DOHH2 (cell line): ENCODE results near the gene TGFBRAP1.

Experiments
- H3F3A ChIP-seq: fragments of 200-600 bp; sonication (generic), shearing (Covaris generic); 2 replicates; pipeline ENCODE4 v1.6.0; 2016; ENCODE audit warnings: antibody characterized with exemption, mild to moderate bottlenecking; ENCODE audit not compliant: control insufficient read depth, insufficient read depth
- H3K27ac ChIP-seq: fragments of 200-600 bp; sonication (generic); 2 replicates; pipeline ENCODE4 v1.5.1; 2014; ENCODE audit warnings: low read depth, mild to moderate bottlenecking, low read length, moderate library complexity
- H3K27me3 ChIP-seq: fragments of 200-600 bp; sonication (generic); 2 replicates; pipeline ENCODE4 v1.6.1; 2014; ENCODE audit warnings: mild to moderate bottlenecking, low read length, mixed read lengths; ENCODE audit not compliant: control insufficient read depth
- H3K36me3 ChIP-seq: fragments of 200-600 bp; sonication (generic); 2 replicates; pipeline ENCODE4 v1.6.1; 2014; ENCODE audit warnings: mild to moderate bottlenecking, low read length, moderate library complexity, mixed read lengths; ENCODE audit not compliant: control insufficient read depth
- H3K4me1 ChIP-seq: fragments of 200-600 bp; sonication (generic); 2 replicates; pipeline ENCODE4 v1.6.1; 2014; ENCODE audit warnings: mild to moderate bottlenecking, low read length, mixed read lengths; ENCODE audit not compliant: control insufficient read depth
- H3K4me2 ChIP-seq: fragments of 200-600 bp; sonication (generic); 2 replicates; pipeline ENCODE4 v1.6.0; 2014; ENCODE audit warnings: mild to moderate bottlenecking, low read length, moderate library complexity
- H3K4me3 ChIP-seq: fragments of 200-600 bp; sonication (generic); 2 replicates; pipeline ENCODE4 v1.5.1; 2014; ENCODE audit warnings: mild to moderate bottlenecking, low read length, mixed read lengths
- H3K79me2 ChIP-seq: fragments of 200-600 bp; sonication (generic); 2 replicates; pipeline ENCODE4 v1.6.1; 2014; ENCODE audit warnings: mild to moderate bottlenecking, low read length, mixed read lengths; ENCODE audit not compliant: control insufficient read depth
- H3K9me2 ChIP-seq: fragments of 200-600 bp; sonication (generic); replicated peaks from 2 replicates; pipeline ENCODE4 v1.6.1; 2014; ENCODE audit warnings: mild to moderate bottlenecking, low read length, mixed read lengths; ENCODE audit not compliant: control insufficient read depth
- H3K9me3 ChIP-seq: fragments of 200-600 bp; sonication (generic); 2 replicates; pipeline ENCODE4 v1.6.1; 2014; ENCODE audit warnings: antibody characterized with exemption, low read length, mixed read lengths; ENCODE audit not compliant: control insufficient read depth, insufficient read depth
- H4K20me1 ChIP-seq: fragments of 200-600 bp; sonication (generic); 2 replicates; pipeline ENCODE4 v1.6.0; 2014; ENCODE audit warnings: low read depth, mild to moderate bottlenecking, antibody characterized with exemption, low read length, moderate library complexity; ENCODE audit not compliant: control insufficient read depth, insufficient read depth
- EZH2phosphoT487 ChIP-seq: fragments of 200-600 bp; sonication (generic); IDR thresholded peaks from 2 replicates; pipeline ENCODE4 v1.6.1; 2017; ENCODE audit warnings: borderline replicate concordance, mild to moderate bottlenecking, antibody characterized with exemption, low read length, moderate library complexity, mixed read lengths
- TF ChIP-seq, protein P1 (sequence below): fragments of 200-600 bp; sonication (generic); IDR thresholded peaks from one replicate; pipeline ENCODE4 v1.5.1; 2014; ENCODE audit warnings: antibody characterized with exemption, mild to moderate bottlenecking, low read depth, low read length; ENCODE audit not compliant: poor library complexity, severe bottlenecking

TGFBRAP1 gene

GRCh38 chr2:105334211-105334610, 4.7 kb upstream of the TGFBRAP1 start:
- Histone ChIP-seq H4K20me1 (no peaks in the 10 kb centered on the region; the same call in 1 of the 2 replicates), H3K36me3 (peaks cover 18% of the 10 kb centered on the region), H3K9me3 (no peaks in the 10 kb centered on the region), H3K4me2 (no peak overlapping the region), H3K27me3 (no peaks in the 10 kb centered on the region), H3F3A (peaks cover 10% of the 10 kb centered on the region), H3K9me2 (no peaks in the 10 kb centered on the region), H3K4me1 (peaks cover 31% of the 10 kb centered on the region), H3K79me2 (peaks cover 49% of the 10 kb centered on the region), H3K27ac (no peak overlapping the region), H3K4me3 (no peak overlapping the region)
- TF ChIP-seq, protein P1, sequence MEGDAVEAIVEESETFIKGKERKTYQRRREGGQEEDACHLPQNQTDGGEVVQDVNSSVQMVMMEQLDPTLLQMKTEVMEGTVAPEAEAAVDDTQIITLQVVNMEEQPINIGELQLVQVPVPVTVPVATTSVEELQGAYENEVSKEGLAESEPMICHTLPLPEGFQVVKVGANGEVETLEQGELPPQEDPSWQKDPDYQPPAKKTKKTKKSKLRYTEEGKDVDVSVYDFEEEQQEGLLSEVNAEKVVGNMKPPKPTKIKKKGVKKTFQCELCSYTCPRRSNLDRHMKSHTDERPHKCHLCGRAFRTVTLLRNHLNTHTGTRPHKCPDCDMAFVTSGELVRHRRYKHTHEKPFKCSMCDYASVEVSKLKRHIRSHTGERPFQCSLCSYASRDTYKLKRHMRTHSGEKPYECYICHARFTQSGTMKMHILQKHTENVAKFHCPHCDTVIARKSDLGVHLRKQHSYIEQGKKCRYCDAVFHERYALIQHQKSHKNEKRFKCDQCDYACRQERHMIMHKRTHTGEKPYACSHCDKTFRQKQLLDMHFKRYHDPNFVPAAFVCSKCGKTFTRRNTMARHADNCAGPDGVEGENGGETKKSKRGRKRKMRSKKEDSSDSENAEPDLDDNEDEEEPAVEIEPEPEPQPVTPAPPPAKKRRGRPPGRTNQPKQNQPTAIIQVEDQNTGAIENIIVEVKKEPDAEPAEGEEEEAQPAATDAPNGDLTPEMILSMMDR = no peak
- no peak for TF ChIP-seq EZH2phosphoT487

GRCh38 chr2:105330681-105331375, 1.3 kb upstream of the TGFBRAP1 start:
- peaks cover 31% of the 10 kb centered on the region for H3K4me1 ChIP-seq
- H3K36me3 ChIP-seq = peaks cover 38% of the 10 kb centered on the region
- peaks cover 50% of the 10 kb centered on the region for H3K79me2 ChIP-seq
- no peaks in the 10 kb centered on the region for H3K9me3 ChIP-seq
- no peaks in the 10 kb centered on the region for H3K27me3 ChIP-seq
- peaks cover 4% of the 10 kb centered on the region; the same call in 1 of the 2 replicates for H4K20me1 ChIP-seq
- H3F3A ChIP-seq = peaks cover 10% of the 10 kb centered on the region
- no peak for TF ChIP-seq EZH2phosphoT487
- TF ChIP-seq, protein P1 = no peak
- peak overlapping the region; percentile 81 for H3K4me3 ChIP-seq
- no peak overlapping the region for H3K27ac ChIP-seq
- peak overlapping the region; percentile 95 for H3K4me2 ChIP-seq
- no peaks in the 10 kb centered on the region for H3K9me2 ChIP-seq

DNA sequence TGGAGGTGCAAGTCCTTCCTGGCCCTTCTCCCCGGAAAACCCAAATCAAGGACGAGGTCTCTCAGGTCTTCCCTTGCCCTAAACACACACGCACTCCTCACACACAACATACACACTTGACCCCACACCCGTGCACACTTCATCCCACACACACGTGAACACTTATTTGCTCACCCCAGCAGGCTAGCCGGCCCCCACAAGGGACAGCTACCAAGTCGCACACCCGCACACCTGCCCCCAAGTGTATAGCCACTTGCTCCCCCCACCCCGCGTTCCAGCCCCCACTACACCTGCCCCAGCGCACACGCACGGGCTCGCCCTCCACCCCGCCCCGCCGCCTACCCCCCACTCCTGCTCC, 359 bp downstream of the TGFBRAP1 start:
- H3K27ac ChIP-seq = peak overlapping the region; percentile 39
- H3K79me2 ChIP-seq = peaks cover 59% of the 10 kb centered on the region
- H4K20me1 ChIP-seq = peaks cover 7% of the 10 kb centered on the region; the same call in 1 of the 2 replicates

More for the DNA sequence above, 359 bp downstream of the TGFBRAP1 start:
- TF ChIP-seq EZH2phosphoT487 = no peak
- TF ChIP-seq, protein P1 = no peak
- Histone ChIP-seq H3K4me1 (peaks cover 43% of the 10 kb centered on the region), H3K36me3 (peaks cover 42% of the 10 kb centered on the region), H3K4me3 (peak overlapping the region; percentile 93), H3K9me3 (no peaks in the 10 kb centered on the region), H3F3A (peaks cover 10% of the 10 kb centered on the region), H3K4me2 (peak overlapping the region; percentile 75), H3K27me3 (no peaks in the 10 kb centered on the region), H3K9me2 (no peaks in the 10 kb centered on the region)
